ENCODE results near the gene LCN10. TPM values are rescaled to one million over a fixed set of nuclear protein-coding genes. Genes with fewer than 3 reads are reported as not detected.

The LCN10 gene
- total RNA-seq, 2 experiments from 2014 or later = not detected

DNA sequence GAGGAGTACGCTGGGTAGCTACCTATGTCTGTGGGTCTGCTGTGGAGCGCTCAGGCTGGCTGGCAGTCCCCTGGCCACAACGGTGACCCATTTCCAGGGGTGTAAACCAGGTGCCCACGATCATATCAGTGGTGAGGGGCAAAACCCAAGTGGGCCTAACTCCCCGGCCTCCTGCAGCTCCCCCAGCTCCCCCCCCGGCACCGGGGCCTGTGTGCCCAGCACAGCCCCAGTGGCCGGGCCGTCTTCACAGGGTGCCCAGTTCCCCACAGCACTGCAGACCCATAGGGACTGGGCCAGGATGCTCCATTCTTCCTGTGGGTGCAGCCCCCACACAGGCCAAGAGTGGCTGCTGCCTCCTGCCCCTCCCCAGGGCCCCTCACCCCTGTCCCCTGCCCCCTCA, 16.3 kb upstream of the LCN10 start:
- CTCF ChIA-PET (ENCODE audit: unreplicated experiment) = no interaction called here
- intact Hi-C loops (cut with micrococcal nuclease; ENCODE audit: unreplicated experiment) = no loop called here
- H4K20me1 ChIP-seq (ENCODE audit: insufficient read depth, low read length) = no peaks in the 10 kb centered on the region
- H3K79me2 ChIP-seq (ENCODE audit: insufficient read depth, low read depth, low read length) = no peaks in the 10 kb centered on the region
- no peak overlapping the region for H3K27ac ChIP-seq (ENCODE audit: low read depth, low read length, poor library complexity, severe bottlenecking)
- no TSS peak for BruUV-seq (replicated peaks)
- no peaks in the 10 kb centered on the region for H3K9me3 ChIP-seq (ENCODE audit: low read length)
- no peak for DNase-seq (ENCODE audit: low spot score)
- H3K9me2 ChIP-seq (ENCODE audit: insufficient read depth, low read length) = no peaks in the 10 kb centered on the region
- no peak overlapping the region for H3K4me2 ChIP-seq (ENCODE audit: low read length)
- H3K36me3 ChIP-seq (ENCODE audit: insufficient read depth, low read length) = no peaks in the 10 kb centered on the region
- POLR2A ChIA-PET = no interaction called here
- H3K4me1 ChIP-seq (ENCODE audit: insufficient read depth, low read length, poor library complexity, severe bottlenecking) = no peaks in the 10 kb centered on the region
- no peak for TF ChIP-seq EZH2phosphoT487 (IDR thresholded peaks at IDR 0.05; ENCODE audit: borderline replicate concordance, low read depth, low read length)
- TF ChIP-seq, protein P1, sequence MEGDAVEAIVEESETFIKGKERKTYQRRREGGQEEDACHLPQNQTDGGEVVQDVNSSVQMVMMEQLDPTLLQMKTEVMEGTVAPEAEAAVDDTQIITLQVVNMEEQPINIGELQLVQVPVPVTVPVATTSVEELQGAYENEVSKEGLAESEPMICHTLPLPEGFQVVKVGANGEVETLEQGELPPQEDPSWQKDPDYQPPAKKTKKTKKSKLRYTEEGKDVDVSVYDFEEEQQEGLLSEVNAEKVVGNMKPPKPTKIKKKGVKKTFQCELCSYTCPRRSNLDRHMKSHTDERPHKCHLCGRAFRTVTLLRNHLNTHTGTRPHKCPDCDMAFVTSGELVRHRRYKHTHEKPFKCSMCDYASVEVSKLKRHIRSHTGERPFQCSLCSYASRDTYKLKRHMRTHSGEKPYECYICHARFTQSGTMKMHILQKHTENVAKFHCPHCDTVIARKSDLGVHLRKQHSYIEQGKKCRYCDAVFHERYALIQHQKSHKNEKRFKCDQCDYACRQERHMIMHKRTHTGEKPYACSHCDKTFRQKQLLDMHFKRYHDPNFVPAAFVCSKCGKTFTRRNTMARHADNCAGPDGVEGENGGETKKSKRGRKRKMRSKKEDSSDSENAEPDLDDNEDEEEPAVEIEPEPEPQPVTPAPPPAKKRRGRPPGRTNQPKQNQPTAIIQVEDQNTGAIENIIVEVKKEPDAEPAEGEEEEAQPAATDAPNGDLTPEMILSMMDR (conservative IDR thresholded peaks at IDR 0.05; ENCODE audit: low read length) = no peak
- no peak overlapping the region for H2AFZ ChIP-seq (ENCODE audit: low read length)
- H3K4me3 ChIP-seq (ENCODE audit: low read depth, low read length, poor library complexity, severe bottlenecking) = no peak overlapping the region

DNA sequence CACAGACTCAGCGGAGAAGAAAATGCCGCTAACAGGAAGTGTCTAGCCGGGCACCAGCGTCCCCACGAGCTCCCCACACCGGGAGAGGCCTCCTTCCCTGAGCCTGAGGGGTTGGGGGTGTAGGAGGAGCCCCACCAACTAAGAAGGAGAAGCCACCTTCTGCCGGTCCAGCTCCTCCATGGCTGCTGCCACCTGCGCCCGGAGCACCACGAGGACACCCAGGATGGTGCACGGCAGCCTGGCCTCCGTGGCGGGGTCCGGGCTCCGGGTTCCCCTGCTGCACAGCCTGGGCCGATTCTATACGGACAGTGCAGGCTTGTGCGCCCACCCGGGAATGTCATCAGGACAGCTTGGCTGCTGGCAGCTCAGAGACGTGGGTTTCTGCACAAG, 15.0 kb upstream of the LCN10 start:
- no peaks in the 10 kb centered on the region for H3K79me2 ChIP-seq (ENCODE audit: insufficient read depth, low read depth, low read length)
- DNase-seq (ENCODE audit: low spot score) = no peak
- CTCF ChIA-PET (ENCODE audit: unreplicated experiment) = interaction anchor here (0.6 to 0.7 kb wide), 2 partner anchors 34 to 605 kb away, joined by 3 read pairs; no protein-coding TSS in a partner anchor
- H3K4me3 ChIP-seq (ENCODE audit: low read depth, low read length, poor library complexity, severe bottlenecking) = no peak overlapping the region
- H3K4me1 ChIP-seq (ENCODE audit: insufficient read depth, low read length, poor library complexity, severe bottlenecking) = no peaks in the 10 kb centered on the region
- TF ChIP-seq EZH2phosphoT487 (IDR thresholded peaks at IDR 0.05; ENCODE audit: borderline replicate concordance, low read depth, low read length) = no peak
- TF ChIP-seq, protein P1 (conservative IDR thresholded peaks at IDR 0.05; ENCODE audit: low read length) = no peak
- no peaks in the 10 kb centered on the region for H4K20me1 ChIP-seq (ENCODE audit: insufficient read depth, low read length)
- no peaks in the 10 kb centered on the region for H3K36me3 ChIP-seq (ENCODE audit: insufficient read depth, low read length)
- H3K27ac ChIP-seq (ENCODE audit: low read depth, low read length, poor library complexity, severe bottlenecking) = no peak overlapping the region
- POLR2A ChIA-PET = no interaction called here
- intact Hi-C loops (cut with micrococcal nuclease; ENCODE audit: unreplicated experiment) = no loop called here
- H3K4me2 ChIP-seq (ENCODE audit: low read length) = no peak overlapping the region
- H3K9me2 ChIP-seq (ENCODE audit: insufficient read depth, low read length) = no peaks in the 10 kb centered on the region
- no TSS peak for BruUV-seq (replicated peaks)
- H3K9me3 ChIP-seq (ENCODE audit: low read length) = peaks cover under 1% of the 10 kb centered on the region; the same call in 1 of the 2 replicates
- no peak overlapping the region for H2AFZ ChIP-seq (ENCODE audit: low read length)

DNA sequence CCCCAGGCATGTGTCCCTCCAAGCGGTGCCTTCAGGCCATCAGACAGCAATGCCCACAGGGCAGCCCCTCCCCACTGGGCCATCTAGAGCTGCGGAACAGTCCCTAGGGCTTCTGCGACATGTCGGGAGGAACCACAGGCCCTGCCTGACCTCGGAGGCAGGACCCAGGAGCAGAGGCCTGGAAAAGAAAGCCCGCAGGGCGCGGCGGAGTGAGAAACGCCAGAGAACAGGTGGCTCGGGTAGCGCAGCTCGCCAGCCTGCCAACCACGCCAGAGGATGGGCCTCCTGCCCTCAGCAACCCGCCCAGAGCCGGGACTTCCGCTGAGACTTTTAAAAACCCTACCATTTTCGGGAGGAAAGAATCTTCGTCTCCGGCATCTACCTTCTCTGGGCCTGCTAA, 14.6 kb upstream of the LCN10 start:
- BruUV-seq (replicated peaks) = no TSS peak
- H3K4me2 ChIP-seq (ENCODE audit: low read length) = no peak overlapping the region
- no peaks in the 10 kb centered on the region for H3K9me2 ChIP-seq (ENCODE audit: insufficient read depth, low read length)
- no peaks in the 10 kb centered on the region for H3K79me2 ChIP-seq (ENCODE audit: insufficient read depth, low read depth, low read length)
- no peaks in the 10 kb centered on the region for H3K36me3 ChIP-seq (ENCODE audit: insufficient read depth, low read length)
- no peak overlapping the region for H3K27ac ChIP-seq (ENCODE audit: low read depth, low read length, poor library complexity, severe bottlenecking)
- TF ChIP-seq EZH2phosphoT487 (IDR thresholded peaks at IDR 0.05; ENCODE audit: borderline replicate concordance, low read depth, low read length) = no peak
- TF ChIP-seq, protein P1 (conservative IDR thresholded peaks at IDR 0.05; ENCODE audit: low read length) = no peak
- no peak overlapping the region for H3K4me3 ChIP-seq (ENCODE audit: low read depth, low read length, poor library complexity, severe bottlenecking)
- H2AFZ ChIP-seq (ENCODE audit: low read length) = no peak overlapping the region
- POLR2A ChIA-PET = no interaction called here
- no peaks in the 10 kb centered on the region for H4K20me1 ChIP-seq (ENCODE audit: insufficient read depth, low read length)
- intact Hi-C loops (cut with micrococcal nuclease; ENCODE audit: unreplicated experiment) = no loop called here
- peaks cover 5% of the 10 kb centered on the region; the same call in 1 of the 2 replicates for H3K9me3 ChIP-seq (ENCODE audit: low read length)
- DNase-seq (ENCODE audit: low spot score) = no peak
- CTCF ChIA-PET (ENCODE audit: unreplicated experiment) = interaction anchor here (0.6 to 0.7 kb wide), 2 partner anchors 34 to 604 kb away, joined by 3 read pairs; no protein-coding TSS in a partner anchor
- H3K4me1 ChIP-seq (ENCODE audit: insufficient read depth, low read length, poor library complexity, severe bottlenecking) = no peaks in the 10 kb centered on the region
